ENCODE results near the gene VSX2.

The VSX2 gene

DNA sequence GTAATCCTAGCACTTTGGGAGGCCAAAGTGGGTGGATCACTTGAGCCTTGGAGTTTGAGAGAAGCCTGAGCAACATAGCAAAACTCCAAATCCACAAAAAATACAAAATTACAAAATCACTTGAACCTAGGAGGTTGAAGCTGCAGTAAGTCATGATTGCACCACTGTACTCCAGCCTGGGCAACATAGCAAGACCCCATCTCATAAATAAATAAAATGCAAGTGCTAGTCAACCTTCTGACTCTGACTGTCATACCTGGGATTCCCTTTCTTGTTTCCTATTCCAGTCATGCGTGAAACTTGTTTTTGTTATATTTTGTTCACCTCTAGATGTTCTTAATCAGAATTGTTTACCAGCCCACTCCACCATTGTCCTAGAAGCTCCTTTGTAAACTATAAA is 32.1 kb downstream of the VSX2 start:
- H3K4me3 ChIP-seq (ENCODE audit: low read depth, low read length), result no peak overlapping the region
- TF ChIP-seq, protein P1, sequence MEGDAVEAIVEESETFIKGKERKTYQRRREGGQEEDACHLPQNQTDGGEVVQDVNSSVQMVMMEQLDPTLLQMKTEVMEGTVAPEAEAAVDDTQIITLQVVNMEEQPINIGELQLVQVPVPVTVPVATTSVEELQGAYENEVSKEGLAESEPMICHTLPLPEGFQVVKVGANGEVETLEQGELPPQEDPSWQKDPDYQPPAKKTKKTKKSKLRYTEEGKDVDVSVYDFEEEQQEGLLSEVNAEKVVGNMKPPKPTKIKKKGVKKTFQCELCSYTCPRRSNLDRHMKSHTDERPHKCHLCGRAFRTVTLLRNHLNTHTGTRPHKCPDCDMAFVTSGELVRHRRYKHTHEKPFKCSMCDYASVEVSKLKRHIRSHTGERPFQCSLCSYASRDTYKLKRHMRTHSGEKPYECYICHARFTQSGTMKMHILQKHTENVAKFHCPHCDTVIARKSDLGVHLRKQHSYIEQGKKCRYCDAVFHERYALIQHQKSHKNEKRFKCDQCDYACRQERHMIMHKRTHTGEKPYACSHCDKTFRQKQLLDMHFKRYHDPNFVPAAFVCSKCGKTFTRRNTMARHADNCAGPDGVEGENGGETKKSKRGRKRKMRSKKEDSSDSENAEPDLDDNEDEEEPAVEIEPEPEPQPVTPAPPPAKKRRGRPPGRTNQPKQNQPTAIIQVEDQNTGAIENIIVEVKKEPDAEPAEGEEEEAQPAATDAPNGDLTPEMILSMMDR (IDR thresholded peaks at IDR 0.05; ENCODE audit: low read depth, low read length), result no peak

DNA sequence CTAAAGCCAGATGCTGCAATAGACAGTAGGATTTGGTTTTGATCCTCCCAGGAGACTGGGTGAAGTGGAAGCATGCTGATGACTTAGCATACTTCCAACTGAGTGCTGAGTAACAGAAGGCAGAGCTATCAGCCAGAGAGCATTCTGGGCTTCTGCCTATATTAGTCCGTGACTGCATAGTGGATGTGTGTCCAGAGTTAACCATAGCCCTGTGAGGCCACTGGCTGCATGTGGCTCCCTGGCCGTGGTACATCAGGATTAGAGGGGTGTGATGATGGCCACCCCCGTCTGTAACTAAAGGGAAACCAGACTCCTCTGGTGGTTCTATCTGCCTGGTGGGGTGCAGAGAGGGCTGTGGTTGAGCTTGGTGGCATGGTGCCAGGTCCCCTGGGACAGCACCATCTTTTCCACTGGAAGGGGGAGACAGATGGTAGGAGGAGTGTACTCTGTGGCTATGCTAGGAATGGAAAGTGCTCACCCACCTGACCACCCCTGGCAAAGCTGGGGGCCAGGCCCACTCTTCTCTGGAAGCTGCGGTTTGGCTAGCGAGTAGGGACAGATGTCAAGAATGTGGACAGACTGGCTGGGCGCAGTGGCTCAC is 36.1 kb downstream of the VSX2 start:
- H3K4me3 ChIP-seq (ENCODE audit: low read depth, low read length), result no peak overlapping the region
- TF ChIP-seq, protein P1 (IDR thresholded peaks at IDR 0.05; ENCODE audit: low read depth, low read length), result no peak

DNA sequence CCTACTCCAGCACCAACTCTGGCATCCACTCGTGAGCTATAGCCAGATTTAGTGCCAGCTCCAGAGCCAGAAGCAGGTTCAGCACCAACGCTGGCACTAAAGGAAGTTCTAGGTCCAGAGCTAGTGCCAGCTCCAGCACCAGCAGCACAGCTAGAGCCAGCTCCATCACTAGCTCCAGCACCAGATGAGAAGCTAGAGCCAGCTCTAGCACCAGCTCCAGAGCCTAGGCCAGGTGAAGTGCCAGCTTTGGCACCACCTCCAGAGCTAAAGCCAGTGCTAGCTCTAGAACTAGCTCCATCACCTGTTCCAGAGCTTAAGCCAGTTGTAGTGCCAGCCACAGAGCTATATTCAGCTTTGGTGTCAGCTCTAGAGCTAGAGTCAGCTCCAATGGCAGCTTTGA is 38.8 kb downstream of the VSX2 start:
- no peak overlapping the region for H3K4me3 ChIP-seq (ENCODE audit: low read depth, low read length)
- TF ChIP-seq, protein P1 (IDR thresholded peaks at IDR 0.05; ENCODE audit: low read depth, low read length), result no peak

DNA sequence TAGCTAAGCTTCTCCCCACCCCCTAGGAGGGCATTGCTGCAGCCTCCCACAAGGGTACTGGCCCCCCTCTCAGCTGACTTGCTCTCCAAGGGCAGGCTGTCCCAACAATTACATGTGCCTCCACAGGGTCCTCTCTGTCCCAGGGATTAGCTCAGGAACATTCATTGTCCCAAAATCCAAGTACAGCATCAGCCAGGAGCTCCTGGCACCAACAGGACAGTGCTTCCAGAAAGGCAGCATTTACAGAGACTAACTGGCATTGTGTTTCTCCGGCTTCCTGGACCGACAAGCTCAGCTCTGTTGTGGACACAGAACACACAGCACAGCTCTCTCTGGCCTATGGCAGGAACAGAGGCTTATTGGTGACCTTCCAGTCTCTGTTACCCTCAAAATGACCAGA is 41.8 kb downstream of the VSX2 start:
- TF ChIP-seq, protein P1 (IDR thresholded peaks at IDR 0.05; ENCODE audit: low read depth, low read length), result no peak
- no peak overlapping the region for H3K4me3 ChIP-seq (ENCODE audit: low read depth, low read length)

DNA sequence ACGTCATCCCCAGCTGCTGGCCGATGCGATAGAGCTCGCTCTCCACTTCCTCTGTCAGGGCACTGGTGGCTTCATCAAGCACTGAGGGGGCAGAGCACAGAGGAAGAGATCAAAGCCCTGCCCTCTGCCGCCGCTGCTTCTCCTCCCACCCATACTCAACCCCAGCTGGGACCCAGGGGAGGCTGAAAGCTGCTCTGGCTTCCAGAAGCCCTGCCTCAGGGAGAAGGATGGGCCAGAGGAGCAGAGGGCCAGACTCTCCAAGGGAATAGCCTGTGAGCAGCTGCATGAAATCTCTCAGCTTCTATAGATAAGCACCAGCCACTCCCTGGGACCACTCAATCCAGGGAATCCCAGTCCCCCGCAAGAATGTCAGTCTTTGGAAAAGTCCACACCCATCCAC is 47.5 kb downstream of the VSX2 start:
- H3K4me3 ChIP-seq (ENCODE audit: low read depth, low read length), result no peak overlapping the region
- TF ChIP-seq, protein P1 (IDR thresholded peaks at IDR 0.05; ENCODE audit: low read depth, low read length), result no peak

DNA sequence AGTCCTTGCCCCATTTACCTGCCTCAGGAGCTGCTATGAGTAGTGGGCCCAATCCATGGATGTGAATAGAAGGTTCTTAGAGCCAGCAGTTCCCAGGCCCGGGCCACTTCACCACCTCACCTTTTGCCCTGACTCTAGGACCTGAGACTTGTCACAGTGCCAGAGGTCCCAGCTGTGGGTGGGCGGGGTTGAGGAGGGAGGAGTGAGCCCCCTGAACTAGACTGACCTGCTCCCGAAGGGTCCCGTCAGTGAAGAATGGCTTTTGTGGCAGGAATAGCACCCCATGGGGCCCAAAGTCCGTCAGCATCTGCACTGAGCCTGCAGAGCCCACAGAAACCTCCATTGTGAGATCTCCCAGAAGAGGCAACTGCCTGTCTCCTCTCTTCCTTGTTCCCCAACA is 50.6 kb downstream of the VSX2 start:
- H3K4me3 ChIP-seq (ENCODE audit: low read depth, low read length), result no peak overlapping the region
- TF ChIP-seq, protein P1 (IDR thresholded peaks at IDR 0.05; ENCODE audit: low read depth, low read length), result no peak

DNA sequence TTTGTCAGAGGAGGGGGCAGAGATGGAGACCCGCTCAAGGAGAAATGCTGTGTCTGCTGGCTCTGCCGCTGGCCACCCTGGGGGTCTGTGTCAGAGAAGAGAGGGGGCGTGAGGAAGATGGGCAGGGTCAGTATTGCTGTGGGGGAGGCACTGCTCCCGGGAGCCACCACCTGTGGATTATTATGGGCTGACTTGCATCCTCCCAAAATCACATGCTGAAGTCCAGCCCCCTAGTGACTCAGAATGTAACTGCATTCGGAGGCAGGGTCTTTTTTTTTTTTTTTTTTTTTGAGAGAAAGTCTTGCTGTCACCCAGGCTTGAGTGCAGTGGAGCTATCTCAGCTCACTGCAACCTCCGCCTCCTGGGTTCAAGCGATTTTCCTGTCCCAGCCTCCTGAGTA is 51.2 kb downstream of the VSX2 start:
- no peak overlapping the region for H3K4me3 ChIP-seq (ENCODE audit: low read depth, low read length)
- TF ChIP-seq, protein P1 (IDR thresholded peaks at IDR 0.05; ENCODE audit: low read depth, low read length), result no peak; the same call in none of the 2 replicates

All from WI38 (cell line).